IPS-18a (cell line): ENCODE data around the gene SUSD3.

Experiments used
- H3K27ac ChIP-seq: one replicate; pipeline ENCODE4 v1.5.1; 2013; ENCODE audit warnings: low read length
- H3K27me3 ChIP-seq: one replicate; pipeline ENCODE4 v1.6.1; 2013; ENCODE audit warnings: mild to moderate bottlenecking, low read length; ENCODE audit not compliant: control insufficient read depth, insufficient read depth
- H3K36me3 ChIP-seq: one replicate; pipeline ENCODE4 v1.6.1; 2013; ENCODE audit warnings: low read depth, low read length; ENCODE audit not compliant: control insufficient read depth
- H3K4me1 ChIP-seq: one replicate; pipeline ENCODE4 v1.6.1; 2013; ENCODE audit warnings: low read depth, low read length; ENCODE audit not compliant: control insufficient read depth
- H3K4me3 ChIP-seq: one replicate; pipeline ENCODE4 v1.5.1; 2013; ENCODE audit warnings: low read length
- H3K9ac ChIP-seq: one replicate; pipeline ENCODE4 v1.6.1; 2013; ENCODE audit warnings: mild to moderate bottlenecking, low read length, moderate library complexity
- H3K9me3 ChIP-seq: one replicate; pipeline ENCODE4 v1.6.1; 2013; ENCODE audit warnings: low read depth, low read length; ENCODE audit not compliant: control insufficient read depth

The SUSD3 gene

DNA sequence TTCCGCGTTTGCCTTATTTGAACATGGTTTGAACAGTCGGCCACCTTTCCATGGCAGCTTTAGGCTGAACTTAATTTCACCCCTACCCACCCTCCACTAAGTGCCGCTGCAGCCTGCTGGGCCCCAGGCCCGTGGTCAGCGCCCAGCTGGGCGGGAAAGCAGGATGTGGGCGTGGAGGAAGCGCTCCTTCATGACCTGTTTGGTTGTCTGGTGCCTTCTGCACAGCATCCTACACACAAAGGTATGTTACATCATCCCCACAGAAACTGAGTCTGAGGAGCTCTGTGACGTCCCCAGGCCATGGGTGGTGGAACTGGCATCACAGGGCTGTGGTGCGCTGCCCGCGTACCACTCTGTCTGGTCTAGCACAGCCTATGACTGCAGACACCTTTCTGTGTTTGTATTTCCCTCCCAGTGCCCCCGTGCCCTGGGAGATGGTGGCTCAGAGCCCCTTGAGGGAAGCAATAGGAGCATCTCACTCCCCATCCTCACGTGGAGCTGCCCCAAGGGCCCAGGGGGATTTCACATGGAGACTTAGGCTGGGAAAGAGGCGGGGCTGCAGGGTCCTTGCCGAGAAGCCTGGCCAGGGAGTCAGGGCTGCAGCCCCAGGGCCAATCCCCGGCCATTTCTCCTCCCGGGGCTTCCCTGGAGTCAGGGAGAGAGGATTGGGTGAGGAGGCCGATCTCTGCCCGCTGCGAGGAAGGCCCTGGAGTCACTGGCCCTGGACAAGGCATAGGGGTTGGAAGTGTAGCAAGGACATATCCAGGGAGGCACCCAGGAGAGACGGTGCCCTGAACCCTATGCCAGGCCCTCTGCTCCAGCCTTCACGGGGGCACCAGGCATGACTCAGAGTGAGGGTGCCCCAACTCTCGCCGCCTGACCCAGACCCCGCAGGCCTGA lies 37.5 kb upstream of the SUSD3 start:
- Histone ChIP-seq H3K27ac (no peak overlapping the region), H3K27me3 (no peaks in the 10 kb centered on the region)

DNA sequence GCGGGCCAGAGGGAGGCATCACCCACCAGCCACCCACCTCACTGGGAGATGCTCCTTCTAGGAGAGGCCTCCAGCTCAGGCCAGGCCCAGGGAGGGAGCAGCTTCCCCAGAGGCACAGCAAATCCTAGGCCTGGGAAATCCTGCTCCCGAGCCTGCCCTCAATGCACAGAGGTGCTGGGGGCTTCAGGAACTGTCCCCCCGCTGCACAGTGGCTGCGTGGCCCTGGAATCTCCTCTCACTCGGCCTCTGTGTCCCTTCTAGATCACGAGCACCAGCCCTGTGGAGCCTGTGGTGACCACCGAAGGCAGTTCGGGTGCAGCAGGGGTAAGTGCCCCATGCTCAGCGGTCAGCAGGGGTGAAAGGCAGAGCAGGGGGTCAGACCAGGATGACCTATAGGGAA lies 36.4 kb upstream of the SUSD3 start:
- Histone ChIP-seq H3K9ac (no peak overlapping the region), H3K36me3 (no peaks in the 10 kb centered on the region), H3K4me3 (no peak overlapping the region), H3K27me3 (no peaks in the 10 kb centered on the region), H3K9me3 (no peaks in the 10 kb centered on the region), H3K4me1 (peaks cover 8% of the 10 kb centered on the region), H3K27ac (no peak overlapping the region)

More for the DNA sequence above, 37.5 kb upstream of the SUSD3 start:
- no peaks in the 10 kb centered on the region for H3K9me3 ChIP-seq
- H3K36me3 ChIP-seq, result no peaks in the 10 kb centered on the region
- H3K4me3 ChIP-seq, result no peak overlapping the region
- H3K4me1 ChIP-seq, result peaks cover 8% of the 10 kb centered on the region
- no peak overlapping the region for H3K9ac ChIP-seq

DNA sequence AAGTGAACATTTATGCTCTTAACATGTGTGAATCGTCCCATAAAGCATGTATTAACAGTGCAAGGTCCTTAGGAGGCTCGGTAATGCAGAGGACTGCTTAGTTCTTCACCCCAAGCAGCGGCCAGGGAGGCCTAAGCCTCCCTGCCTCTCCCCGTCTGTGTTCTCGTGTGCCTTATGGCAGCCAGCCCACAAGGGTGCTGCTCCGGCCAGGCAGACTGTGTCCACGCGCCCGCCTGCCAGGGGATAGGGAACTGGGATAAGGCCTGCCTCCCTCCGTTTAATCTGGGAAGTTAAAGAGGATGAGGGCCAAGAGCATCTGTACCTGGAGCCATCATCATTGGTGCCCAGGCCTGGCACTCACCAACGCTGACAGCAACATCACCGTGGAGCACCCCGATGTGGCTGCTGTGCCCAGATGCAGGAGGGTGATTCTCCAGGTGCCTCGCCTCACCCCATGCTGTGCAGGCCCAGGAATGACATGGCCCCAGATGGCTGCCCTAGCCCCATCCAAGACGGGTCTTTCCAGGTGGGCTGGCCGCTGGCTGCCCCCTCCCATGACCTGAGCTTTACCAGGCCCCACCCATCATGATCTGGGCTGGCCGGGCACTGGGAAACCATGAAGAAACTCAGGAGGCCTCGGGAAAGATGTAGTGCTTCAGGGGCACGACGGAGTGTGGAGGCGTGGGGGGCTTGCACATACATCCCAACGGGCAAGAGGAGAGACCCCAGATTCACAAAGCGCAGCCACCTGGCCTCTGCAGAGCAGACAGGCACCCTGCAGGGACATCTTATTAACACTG lies 35.6 kb upstream of the SUSD3 start:
- peaks cover 6% of the 10 kb centered on the region for H3K4me1 ChIP-seq
- H3K36me3 ChIP-seq, result no peaks in the 10 kb centered on the region
- H3K27me3 ChIP-seq, result no peaks in the 10 kb centered on the region
- no peaks in the 10 kb centered on the region for H3K9me3 ChIP-seq
- no peak overlapping the region for H3K4me3 ChIP-seq
- no peak overlapping the region for H3K27ac ChIP-seq
- H3K9ac ChIP-seq, result no peak overlapping the region

DNA sequence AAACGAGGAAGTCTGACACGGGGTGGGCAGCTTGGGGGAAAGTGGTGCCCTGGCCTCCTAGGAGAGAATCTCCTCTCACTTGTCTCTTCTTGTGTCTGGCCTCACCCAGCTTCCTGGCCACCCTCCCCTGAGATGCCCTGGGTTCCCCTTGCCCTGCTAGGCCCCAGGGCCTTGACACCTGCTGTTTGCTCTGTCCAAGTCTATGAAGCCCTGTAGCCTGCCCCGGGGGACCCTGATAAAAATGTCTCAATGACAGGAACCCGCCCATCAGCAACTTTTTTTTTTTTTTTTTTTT lies 35.0 kb upstream of the SUSD3 start:
- H3K27me3 ChIP-seq, result no peaks in the 10 kb centered on the region

DNA sequence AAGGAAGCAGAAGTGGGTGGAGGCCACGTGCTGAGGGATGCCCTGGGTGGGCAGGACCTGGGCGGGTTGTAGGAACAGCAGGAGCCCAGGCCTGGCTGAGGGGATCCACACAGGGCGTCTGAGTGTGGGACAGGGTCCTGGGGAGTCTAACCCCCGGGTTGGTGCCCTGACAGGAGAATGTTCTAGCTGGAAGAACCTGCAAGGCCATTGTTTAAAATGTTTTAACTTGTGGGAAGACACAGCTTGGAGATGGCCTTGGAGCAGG lies 33.9 kb upstream of the SUSD3 start:
- Histone ChIP-seq H3K9me3 (no peaks in the 10 kb centered on the region), H3K36me3 (no peaks in the 10 kb centered on the region), H3K27ac (no peak overlapping the region), H3K4me1 (no peaks in the 10 kb centered on the region), H3K9ac (no peak overlapping the region), H3K27me3 (no peaks in the 10 kb centered on the region), H3K4me3 (no peak overlapping the region)

More for the DNA sequence above, 35.0 kb upstream of the SUSD3 start:
- Histone ChIP-seq H3K4me3 (no peak overlapping the region), H3K9me3 (no peaks in the 10 kb centered on the region), H3K36me3 (no peaks in the 10 kb centered on the region), H3K9ac (no peak overlapping the region), H3K4me1 (peaks cover under 1% of the 10 kb centered on the region), H3K27ac (no peak overlapping the region)

DNA sequence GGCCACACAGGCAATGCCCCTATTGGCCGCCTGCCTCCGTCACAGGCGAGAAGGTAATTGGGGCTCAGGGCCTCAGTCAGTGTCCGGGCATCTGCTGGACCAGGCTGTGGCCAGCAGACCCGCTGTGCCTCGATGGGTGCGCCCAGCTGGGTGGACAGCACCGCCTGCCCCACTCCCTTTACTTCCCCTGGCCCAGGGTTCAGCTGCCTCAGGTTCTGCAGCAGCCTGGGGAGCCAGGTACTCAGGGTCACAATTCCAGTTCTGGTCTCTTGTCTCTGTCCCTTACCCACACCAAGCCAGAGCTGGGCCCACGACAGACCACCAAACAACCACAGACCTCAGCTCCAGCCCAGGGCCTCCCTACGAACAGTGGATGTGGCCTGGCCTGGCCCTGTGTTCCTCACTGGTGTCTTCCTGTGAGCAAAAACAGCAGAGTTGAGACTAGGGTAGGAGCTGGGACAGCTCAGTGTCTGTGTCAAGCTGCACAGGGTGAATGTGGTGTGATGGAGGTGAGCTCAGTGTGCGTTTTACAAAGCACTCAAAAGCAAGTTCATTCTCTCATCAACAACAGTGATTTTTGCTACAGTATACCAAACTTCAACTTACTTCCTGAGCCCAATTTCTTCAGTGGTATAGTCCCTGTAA lies 33.4 kb upstream of the SUSD3 start:
- H3K4me3 ChIP-seq, result no peak overlapping the region
- no peaks in the 10 kb centered on the region for H3K27me3 ChIP-seq
- H3K27ac ChIP-seq, result no peak overlapping the region
- H3K9me3 ChIP-seq, result no peaks in the 10 kb centered on the region
- H3K36me3 ChIP-seq, result no peaks in the 10 kb centered on the region
- no peaks in the 10 kb centered on the region for H3K4me1 ChIP-seq
- no peak overlapping the region for H3K9ac ChIP-seq

DNA sequence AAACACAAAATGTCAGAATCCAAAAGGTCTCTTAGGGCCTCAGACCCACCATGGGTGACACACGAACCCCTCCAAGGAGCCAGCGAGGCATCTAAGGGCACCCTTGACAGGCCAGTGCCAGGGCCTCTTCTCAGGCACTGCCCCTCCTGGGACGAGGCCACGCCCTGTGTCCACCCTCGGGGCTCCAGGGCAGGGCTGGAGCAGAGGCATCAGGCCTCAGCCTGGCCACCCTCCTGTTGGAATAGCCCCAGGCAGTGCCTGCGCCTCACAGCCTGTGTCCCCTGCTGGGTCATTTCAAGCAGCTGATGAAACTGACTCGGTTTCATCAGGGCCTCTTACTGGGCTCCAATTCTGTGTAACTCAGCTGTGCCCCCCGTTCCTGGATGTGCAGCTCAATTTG lies 32.8 kb upstream of the SUSD3 start:
- no peaks in the 10 kb centered on the region for H3K36me3 ChIP-seq
- H3K27ac ChIP-seq, result no peak overlapping the region
- H3K9me3 ChIP-seq, result no peaks in the 10 kb centered on the region
- no peaks in the 10 kb centered on the region for H3K4me1 ChIP-seq
- no peaks in the 10 kb centered on the region for H3K27me3 ChIP-seq
- H3K4me3 ChIP-seq, result no peak overlapping the region
- H3K9ac ChIP-seq, result no peak overlapping the region

DNA sequence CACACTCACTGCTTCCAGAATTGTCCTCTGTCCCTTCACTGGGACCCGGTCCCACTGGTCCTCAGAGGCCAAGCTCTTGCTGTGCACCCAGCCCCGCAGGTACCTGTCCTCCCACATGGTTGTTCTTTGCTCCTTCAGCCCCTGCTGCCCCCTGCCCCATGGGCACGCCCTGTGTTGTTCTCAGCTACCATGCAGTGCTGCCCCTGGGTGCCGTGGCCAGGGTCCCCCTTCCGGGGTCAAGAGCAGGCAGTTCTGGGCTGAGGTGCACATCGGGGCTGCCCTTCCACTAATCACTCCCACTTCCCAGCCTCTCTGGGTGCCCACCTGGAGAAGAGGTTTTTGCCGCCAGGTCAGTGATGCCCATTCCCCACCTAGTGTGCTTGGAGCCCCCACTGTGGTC lies 31.9 kb upstream of the SUSD3 start:
- H3K4me1 ChIP-seq, result no peaks in the 10 kb centered on the region
- H3K9ac ChIP-seq, result no peak overlapping the region
- H3K4me3 ChIP-seq, result no peak overlapping the region
- no peaks in the 10 kb centered on the region for H3K9me3 ChIP-seq
- H3K27me3 ChIP-seq, result no peaks in the 10 kb centered on the region
- no peak overlapping the region for H3K27ac ChIP-seq
- no peaks in the 10 kb centered on the region for H3K36me3 ChIP-seq

DNA sequence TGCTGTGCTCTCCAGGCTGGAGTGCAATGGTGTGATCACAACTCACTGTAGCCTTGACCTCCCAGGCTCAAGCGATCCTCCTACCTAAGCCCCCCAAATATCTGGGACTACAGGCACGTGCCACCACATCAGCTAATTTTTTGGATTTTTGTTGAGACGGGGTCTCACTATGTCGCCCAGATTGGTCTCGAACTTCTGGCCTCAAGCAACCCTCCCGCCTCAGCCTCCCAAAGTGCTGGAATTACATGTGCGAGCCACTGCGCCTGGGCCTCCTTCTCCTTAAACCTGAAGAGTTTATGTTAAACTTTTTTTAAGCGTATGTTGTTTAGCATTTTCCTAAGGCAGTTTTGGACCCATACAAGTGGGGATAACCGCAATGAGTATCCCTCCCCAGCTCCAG lies 30.8 kb upstream of the SUSD3 start:
- H3K4me3 ChIP-seq, result no peak overlapping the region
- no peaks in the 10 kb centered on the region for H3K9me3 ChIP-seq
- no peak overlapping the region for H3K9ac ChIP-seq
- H3K27ac ChIP-seq, result no peak overlapping the region
- no peaks in the 10 kb centered on the region for H3K36me3 ChIP-seq
- no peaks in the 10 kb centered on the region for H3K27me3 ChIP-seq
- H3K4me1 ChIP-seq, result no peaks in the 10 kb centered on the region

DNA sequence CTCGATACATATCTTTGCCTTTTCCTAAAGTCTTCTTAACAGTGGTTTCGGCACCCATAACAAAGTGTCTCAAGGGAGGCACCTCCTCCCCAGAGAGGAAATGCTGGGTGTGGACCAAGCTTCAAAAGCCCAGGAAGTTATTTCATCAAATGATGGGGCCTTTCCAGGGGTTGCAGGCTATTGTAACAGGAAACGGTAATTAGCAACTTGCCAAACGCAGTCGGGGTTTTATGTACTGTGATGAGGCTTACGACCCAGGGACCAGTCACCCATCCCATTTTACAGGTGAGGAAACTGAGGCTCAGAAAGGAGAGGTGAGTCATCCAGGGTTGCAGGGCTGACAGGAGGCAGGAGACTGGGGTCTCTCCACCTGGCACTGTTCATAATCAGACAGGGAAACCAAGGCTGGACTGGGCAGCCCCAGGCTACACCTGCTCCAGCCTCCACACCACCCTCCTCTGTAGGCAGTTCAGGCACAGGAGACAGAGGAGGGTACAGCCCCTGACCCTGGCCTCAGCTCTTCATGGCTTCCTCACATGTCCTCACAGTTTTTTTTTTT lies 30.0 kb upstream of the SUSD3 start:
- Histone ChIP-seq H3K27me3 (no peaks in the 10 kb centered on the region), H3K9ac (no peak overlapping the region), H3K36me3 (no peaks in the 10 kb centered on the region), H3K4me1 (no peaks in the 10 kb centered on the region), H3K9me3 (no peaks in the 10 kb centered on the region), H3K4me3 (no peak overlapping the region), H3K27ac (no peak overlapping the region)

DNA sequence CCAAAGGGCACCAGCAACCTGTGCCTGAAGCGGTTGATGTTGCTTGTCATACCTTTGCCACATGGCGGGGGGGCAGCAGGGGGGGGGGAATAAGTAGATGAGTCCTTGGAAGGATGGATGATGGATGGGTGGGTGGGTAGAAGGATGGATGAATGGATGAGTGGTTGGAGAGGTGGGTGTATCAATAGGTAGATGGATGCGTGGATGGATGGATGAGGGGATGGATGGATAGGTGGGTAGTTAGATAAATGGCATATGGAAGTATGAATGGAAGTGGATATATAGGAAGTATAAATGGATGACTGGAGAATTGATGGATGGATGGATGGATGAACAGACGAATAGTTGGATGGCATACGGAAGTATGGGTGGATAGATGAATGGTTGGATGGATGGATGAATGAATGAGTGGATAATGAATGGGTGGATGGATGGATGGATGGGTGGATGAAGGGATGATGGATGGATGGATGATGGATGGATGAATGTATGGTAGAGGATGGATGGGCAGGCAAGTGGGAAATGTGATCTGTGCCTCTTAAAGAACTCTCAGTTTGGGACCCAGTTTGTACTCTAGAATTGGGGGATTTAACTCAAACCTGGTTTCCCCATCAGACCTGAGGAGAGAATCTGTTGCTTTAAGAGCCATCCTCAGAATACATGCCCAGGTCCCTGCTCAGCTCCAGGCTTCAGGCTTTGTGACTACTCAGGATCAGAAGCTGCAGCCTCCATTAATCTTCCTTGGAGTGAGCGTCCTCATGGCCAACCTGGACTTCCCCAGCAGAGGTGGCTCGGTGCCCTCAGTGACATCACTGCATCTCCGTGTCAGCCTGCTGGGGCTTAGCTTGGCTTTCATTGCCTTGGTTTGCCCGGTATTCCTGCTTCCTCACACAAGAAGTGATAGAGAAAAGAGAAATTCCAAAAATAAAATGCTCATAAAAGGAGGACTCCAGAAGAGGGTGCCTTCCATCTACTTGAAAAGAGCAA lies 27.6 kb upstream of the SUSD3 start:
- Histone ChIP-seq H3K4me1 (no peaks in the 10 kb centered on the region), H3K9me3 (no peaks in the 10 kb centered on the region), H3K36me3 (no peaks in the 10 kb centered on the region), H3K4me3 (no peak overlapping the region), H3K27ac (no peak overlapping the region), H3K9ac (no peak overlapping the region), H3K27me3 (no peaks in the 10 kb centered on the region)
